Measurements from ENCODE around the gene IGFN1. TPM values are rescaled to one million over a fixed set of nuclear protein-coding genes. Genes with fewer than 3 reads are reported as not detected.
"Not testable (repeated sequence)": the region's sequence is repeated elsewhere in the genome, so short reads cannot be mapped to it uniquely, and the experiment has no call there.

IGFN1 gene
- 1.4 TPM for polyA plus RNA-seq (2013, experiment 1 of 2; ENCODE audit: insufficient read length)
- 1.6 TPM for polyA plus RNA-seq (2013, experiment 2 of 2; ENCODE audit: insufficient read length)

DNA sequence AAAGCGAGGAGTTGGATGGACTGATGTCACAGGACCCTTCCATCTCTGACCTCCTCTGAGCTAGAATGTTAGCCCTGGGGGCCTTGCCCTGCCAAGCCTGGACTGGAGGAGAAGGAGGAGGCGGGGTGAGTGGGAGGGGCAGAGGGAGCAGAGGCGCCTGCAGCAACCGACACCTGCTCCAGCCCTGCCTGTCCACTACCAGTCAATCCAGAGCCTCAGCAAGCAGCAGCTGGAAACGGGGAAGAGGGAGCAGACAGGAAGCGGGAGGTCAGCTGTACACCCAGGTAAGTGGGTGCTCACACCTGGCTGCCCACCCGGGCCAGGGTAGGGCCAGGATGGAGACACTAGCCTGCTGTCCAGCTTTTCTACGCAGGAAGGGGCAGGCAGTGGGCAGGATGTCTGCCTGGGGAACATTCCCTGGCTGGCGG lies at the start of gene IGFN1:
IGFN1 (plus strand) TSS at position 201 of the 428 bp plus-strand sequence. CDS start 2,470 bp downstream, outside the sequence.
- no peak for DNase-seq

DNA sequence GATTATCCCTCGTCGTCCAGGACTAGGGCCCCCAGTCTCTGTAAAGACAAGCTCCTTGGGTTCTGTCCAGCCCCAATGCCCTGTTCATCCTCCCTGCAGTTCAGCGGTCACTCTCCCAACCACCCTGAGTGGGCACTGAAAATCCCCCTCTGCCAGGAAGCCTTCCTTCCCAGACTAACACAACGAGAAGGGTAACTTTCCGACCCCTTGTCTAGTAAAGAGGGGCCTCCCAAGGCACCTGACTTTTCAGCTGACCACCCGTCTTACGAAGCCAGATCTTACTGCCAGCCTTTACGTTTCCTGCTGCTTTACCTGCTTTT lies 49.7 kb upstream of the IGFN1 start:
- DNase-seq: no peak

DNA sequence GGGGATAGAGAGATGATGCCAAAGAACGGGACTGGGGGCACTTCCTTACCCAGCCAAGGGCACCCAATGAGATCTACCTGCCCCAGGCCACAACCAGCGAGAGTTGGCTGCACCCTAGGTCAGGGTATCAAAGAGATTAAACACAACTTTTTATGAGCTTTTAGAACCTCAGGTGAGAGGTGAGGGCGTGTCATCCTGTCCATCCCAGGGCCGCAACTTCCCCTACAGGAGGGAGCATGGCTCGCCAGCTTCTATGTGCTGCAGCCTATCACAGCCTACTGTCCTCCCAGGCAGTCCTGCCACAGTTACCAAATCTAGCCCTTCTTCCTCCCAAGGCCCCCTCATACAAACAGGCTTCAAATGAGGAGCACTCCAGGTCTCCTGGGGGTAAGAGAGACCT lies 49.2 kb upstream of the IGFN1 start:
- DNase-seq: no peak

DNA sequence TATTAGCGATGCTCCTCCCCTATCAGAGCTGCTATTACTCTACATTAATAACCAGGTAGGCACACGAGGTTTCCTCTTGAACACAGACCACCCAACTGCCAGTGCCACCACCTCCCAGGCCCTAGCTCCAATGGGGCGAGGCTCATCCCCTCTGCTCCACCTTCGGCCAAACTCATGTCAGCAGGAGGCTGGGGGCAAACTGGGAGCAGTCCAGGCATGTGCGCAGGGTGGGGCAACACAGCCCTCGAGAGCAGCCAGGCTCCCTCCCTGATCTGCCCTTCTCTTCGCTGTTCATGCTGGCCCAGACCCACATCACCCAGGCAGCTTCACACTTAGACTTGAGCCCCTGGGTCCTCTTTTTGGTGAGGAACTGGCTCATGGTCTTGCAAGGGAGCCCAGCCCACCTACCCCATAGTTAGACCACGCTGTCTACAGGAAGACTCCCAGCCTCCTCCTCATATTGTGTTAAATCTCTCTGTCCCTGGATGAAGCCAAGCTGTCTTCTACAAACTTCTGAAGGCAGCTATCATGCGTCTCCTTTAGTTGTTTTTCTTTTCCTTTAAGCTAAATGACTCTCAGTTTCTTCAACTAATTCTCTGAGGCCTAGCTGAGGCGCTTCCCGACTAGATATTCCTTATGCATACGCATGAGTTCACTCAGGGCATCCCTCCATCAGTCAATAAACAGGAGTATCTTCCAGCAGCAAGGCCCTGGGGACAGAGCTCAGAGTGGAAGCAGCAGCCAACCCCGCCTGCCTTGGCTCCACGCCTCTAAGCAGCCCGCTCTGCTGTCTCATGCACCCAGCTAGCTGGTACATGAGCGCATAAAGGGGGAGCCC lies 48.4 kb upstream of the IGFN1 start:
- no peak for DNase-seq

DNA sequence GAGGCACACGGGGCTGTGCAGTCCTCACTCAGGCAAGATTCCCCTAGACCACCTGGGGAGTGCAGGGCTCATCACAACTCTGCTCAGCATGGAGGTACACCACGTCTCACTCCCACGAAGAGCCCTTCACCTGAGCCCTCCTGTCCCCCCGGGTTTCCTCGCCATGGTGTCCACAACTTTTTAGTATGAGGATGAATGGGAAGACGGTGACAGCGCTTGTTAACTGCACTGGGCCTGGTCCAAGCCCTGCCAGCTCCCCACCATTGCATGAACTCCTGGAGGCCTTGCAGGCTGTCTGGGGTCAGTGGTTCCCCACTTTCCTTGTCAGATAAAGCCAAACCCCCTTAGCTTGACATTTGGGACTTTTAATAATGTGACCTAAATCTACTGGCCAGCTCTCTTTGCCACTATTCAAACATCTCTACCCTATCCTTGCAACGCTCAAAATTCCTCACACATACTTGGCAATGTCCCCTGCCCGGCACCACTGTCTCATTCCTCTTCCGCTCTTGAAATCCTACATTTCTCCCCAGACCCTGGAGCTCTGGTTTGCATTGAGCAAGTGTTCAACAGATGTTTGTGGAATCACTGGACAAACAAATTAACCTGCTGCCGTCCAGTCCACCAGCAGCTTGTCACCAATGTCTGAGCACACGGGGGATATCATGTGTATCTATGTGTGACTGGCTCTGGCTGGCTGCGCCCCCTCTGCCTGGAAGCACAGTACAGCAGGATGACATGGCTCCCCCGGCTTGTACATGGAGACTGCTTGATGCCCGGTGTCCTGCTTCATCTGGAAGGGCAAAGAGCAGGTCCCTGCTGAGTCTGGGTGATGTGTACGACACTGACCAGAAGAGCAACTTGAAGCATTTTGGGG lies 47.5 kb upstream of the IGFN1 start:
- DNase-seq: no peak

DNA sequence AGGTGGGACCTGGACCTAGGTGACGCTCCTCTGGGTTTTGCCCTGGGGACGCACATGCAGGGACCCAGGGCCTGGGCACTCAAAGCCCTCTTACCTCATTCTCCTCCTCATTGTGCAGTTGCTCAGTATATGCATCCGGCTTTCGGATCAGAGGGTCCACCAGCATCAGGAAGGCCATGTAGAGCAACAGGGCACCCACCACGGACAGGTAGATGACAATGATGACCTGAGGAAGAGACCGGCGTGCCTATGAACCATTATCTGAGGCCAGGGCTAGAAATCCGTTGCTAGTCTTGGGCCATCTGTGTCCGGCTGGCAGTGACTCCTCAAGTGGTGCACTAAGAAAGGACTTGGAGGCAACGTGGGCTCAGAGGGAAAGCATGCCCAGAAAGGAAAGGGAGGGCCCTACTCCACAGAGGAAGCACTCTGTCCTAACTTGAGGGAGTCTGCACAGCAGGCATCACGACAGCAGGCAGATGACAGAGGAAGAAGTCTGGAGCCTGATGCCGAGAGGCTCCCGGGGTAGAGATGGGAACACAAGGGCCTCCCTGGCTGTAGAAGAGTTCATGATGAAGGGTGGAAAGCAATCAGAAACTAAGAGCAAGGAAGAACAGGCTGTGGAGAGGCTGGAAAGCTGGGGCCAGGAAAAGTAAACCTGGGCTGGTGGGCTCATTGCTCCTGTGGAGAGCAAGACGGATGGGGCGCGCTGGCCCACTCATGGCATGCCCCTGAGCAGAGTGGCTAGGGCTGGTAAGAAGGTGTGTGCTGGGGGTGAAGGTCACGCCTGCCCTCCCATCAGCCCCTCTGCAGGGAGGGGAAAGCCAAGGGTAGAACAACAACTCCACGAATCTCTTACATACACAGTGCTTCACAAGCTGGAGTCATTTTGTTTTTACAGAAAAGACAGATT lies 46.6 kb upstream of the IGFN1 start:
- no peak for DNase-seq

DNA sequence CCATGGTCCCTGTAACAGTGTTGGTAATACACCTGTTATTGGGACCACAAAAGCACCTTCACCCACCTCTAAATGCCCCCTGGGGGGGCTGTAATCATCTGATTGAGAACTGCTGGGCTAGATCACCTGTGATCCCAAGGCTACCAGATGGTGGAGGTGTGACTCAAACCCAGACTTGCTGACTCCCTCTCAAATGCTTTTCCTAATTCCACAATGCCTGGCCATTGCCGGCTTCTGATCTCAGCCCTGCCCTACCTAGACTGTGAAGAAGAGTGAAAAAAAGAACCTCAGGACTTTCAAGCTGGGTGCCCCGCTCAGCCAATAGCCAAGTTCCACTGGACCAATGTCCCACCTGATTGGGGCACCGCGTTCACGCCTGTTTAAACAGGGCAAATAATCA lies 45.9 kb upstream of the IGFN1 start:
- no peak for DNase-seq

DNA sequence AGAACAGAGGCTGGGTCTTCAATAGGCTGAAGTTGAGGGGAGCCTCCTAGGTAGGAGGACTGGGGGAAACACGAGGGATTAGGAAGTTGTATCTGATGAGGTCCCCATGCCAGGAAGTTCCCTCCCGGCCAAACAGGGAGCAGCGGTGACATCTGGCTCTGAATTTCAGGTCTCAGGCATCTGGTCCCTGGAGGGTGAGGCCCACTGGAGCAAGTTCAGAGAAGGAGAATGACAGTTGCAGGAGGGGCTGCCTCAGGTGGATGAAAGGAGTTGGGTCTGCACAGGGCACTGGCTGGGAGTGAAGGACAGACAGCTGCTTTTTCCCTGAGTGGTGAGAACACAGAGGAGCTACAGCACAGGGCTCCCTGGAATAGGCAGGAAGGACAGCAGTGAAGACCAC lies 45.5 kb upstream of the IGFN1 start:
- DNase-seq: no peak

DNA sequence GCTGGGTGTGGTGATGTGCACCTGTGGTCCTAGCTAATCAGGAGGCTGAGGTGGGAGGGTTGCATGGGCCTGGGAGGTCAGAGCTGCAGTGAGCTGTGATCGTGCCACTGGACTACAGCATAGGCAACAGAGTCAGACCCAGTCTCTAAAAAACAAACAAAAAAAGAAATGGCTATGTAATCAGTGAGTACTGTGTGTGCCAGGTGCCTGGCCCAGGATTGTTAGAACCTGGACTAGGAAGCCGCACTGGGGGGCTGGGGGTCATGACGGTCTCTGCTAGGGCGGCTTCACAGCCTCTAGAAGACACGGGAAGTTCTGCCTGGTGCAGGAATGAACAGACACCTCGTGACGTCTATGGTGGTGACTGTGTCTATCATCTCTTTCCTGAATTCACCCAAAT lies 44.8 kb upstream of the IGFN1 start:
- no peak for DNase-seq

DNA sequence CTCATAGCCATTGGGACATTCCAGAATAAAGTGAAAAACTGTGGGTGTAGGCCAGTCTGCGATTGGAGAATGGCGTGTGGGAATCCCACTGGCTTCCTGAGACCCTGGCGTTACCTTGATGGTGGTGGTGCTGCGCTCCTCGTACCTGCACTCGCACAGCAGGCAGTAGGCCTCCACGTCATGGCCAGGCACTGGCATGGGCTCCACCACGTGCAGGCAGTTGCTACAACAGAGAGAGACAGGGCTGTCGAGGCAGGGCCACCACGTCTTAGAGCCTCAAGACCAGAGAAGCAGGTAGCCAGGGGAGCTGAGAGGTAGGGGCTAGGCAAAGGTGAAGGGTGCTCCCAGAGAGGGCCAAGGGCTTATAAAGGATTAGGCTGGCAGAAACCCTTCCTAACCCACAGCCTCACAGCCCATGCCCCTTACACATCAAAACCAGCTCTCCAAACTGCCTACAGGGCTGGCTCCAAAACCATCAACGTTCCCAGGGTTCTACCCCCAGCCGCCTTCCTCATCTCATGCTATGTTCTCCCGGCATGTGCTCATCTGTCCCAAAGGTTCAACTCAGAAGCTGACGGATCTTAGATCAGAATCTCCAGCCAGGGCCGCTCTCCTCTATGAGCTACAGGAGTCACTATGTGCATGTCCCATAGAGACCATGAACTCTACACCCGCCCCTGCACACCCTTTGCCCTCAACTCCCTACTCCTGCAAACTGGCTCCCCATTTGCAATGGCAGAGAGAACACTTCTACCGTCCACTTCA lies 43.8 kb upstream of the IGFN1 start:
- DNase-seq: no peak

DNA sequence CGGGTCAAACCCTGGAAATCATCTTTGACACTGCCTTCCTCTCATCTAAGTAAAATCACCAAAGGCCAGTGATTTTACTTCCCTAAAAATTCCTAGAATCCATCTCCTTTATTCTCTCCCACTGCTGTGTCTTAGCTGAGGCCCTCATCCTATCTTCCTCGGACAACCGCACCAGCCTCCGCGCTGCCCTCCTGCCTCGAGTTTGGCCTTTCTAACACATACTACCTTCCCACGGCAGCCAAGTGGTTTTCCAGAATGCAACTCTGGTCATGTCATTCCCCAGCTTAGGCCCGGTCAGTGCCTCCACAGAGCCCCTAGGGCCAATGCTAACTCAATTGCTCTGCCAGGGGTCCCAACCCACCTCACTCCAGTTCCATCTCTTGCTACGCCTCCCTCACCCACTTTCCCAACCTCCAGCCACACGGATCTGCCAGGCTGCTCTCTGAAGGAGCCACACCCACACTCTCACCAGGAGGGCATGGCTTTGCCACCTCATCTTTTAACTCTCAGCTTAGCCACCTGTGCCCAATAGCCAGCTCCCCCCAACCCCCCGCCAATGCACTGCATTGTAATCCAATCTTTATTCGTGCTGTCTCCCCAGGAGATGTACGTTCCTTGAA lies 43.1 kb upstream of the IGFN1 start:
- DNase-seq: no peak

DNA sequence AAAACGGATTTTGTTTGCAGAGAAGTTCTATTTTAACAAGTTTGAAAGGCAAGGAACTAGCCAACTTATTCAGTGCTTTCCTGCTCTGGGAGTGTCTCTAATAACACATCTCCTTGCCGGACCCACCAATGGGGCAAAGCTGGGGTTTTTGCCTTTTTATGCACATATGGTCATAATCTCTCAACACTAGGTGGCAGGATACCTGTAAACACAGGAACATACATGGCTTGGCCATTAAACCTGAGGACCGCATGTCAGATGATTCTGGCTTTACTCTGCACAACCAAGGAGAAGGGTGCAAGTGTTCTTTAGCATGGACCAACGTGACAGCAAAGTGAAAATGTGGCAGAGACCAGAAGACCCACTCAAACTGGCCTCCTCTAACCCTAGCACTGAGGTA lies 41.2 kb upstream of the IGFN1 start:
- peak; percentile 29 for DNase-seq

DNA sequence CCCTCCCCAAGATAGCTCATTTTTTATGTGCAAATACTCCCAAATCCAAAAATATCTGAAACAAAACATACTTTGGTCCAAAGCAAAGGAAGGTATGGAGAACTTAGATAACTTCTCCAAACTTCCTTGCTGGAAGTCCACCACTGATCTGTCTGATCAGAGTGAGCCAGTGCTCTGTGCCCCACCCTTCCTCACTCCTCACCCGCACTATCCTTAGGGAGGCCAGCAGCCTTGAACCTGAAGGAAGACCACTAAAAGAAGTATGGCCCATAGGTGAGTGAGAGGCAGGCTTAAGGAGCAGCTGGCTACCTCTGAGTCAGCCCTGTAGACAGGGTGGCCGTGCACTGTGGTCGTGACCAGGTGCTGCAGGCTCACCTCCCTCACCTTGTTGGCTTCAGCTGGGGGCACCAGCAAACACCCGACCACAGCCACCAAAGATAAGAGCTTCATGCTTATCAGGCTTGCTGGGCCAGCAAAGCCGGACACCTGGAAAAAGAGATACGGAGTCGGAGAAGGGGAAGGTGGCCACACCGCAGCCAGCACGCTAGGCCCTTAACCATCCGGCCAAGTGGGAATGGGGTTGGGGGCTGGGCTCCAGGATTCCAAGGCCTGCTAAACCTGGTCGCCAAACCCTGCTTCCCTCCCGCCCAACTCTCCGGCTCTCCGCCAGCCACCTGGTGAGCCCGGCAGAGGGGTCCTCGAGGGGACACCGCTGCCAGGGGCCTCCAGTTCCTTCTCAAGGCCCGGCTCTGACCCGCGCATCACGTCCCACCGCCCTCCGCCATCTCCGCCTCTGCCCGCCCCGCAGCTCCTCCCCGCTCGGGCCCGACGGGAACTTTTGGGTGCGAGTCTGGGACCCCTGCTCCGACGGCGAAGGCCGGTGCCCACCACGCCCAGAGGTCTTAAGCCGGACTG lies 36.9 kb upstream of the IGFN1 start:
- DNase-seq: no peak

DNA sequence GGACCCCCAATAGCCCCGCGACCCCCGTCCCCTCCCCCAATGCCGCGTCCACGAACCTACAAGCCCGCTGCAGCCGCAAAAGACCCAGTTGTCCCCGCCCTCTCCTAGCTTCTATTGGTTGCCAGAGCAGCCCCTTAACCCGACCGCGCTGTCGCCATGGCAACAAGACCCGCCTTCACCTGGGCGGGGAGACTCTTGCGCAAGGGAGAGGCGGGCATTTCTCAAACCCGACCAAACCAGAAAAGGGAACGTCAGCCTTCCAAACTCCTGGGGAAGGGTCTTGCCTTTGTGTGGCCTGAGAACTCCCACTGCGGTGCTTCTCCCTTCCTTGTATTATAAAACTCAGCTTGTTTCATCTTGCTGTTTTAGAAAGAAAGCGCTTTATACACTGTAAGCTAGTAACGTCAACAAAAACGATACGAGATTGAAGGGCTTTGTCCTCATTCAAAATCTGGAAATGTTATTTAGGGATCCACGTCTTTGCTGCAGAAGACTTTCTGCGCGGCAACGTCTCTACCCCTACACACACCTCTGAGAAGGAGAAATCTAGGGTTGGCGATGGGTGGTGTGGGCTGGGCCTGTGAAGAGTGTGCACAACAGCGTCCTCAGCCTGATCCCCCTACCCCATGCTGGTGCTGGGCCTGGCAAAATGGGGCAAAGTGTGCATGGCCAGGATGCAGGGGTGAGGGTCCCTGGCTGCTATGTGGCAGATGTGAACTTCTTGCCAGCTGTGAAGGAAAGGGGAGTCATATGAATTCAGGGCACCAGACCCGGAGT lies 36.0 kb upstream of the IGFN1 start, which contains the start of gene TMEM9:
TMEM9 (minus strand) TSS at position 86 of the 777 bp plus-strand sequence. CDS start 551 bp downstream, outside the sequence.
- peak; percentile 95 for DNase-seq

DNA sequence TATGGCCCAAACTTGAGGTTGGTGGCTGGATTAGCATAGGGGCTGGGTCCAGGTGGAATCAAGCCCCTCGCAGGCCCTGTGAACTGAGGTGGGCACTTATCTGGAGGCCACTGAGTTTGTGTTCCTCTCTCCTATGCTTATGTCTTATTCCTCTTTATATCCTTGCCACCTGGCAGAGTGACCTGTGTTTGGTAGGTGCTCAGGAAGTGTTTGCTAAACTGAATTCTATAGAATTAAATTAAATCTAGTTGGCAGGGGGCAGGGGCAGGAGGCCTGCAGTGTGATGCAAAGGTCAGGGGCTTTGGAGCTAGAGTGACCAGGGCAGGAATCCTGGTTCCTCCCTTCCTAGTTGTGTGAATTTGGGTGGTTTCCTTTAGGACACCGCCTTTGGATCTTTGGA lies 35.3 kb upstream of the IGFN1 start:
- no peak for DNase-seq

DNA sequence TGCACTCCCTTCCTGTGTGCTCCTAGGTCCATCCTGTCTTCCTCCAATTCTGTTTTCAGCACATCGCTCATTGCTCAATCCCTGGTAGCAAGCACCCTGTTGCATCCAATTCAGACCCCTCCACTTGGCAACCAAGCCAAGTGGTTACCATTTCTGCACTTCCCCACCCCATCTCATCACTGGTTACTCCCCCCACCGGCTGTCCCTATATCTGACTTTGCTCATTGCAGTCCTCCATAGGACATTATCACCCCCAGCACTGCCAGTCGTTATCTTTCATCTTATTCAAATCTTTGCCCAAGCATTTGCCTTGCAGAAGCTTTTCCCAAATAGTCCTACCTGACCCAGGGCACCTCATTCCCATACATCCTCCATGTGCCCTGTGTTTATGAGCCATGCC lies 34.3 kb upstream of the IGFN1 start:
- DNase-seq: no peak

DNA sequence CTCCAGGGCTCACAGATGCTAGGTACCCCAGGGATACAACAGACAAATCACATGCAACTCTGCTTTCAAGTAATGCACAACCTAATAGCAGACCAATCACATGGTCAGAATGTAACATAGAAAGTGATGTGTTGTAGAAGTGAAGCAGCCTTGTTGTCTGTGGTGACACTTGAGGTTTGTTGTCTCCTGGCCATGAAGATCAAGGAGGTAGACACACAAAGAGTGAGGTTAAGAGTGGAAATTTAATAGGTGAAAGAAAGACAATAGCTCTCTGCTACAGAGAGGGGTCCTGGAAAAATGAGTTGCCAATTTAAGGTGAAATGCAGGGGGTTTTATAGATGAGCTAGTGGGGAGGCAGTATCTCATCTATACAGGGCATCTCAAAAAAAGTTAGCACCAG lies 33.8 kb upstream of the IGFN1 start:
- DNase-seq: no peak

DNA sequence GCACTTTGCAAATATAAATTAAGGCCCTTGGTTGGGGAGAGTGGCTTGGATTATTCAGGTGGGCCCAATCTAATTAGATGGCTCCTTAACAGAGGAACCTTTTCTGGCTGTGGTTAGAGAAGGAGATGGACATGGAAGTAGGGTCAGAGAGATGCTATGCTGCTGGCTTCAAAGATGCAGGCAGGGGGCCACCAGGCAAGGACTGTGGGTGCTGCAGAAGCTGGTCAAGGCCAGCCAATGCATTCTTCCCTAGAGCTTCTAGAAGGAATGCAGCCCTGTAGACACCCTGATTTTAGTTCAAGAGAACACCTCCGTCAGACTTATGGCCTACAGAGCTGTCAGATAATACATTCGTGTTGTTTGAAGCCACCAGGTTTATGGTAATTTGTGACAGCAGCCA lies 32.7 kb upstream of the IGFN1 start:
- DNase-seq: no peak

DNA sequence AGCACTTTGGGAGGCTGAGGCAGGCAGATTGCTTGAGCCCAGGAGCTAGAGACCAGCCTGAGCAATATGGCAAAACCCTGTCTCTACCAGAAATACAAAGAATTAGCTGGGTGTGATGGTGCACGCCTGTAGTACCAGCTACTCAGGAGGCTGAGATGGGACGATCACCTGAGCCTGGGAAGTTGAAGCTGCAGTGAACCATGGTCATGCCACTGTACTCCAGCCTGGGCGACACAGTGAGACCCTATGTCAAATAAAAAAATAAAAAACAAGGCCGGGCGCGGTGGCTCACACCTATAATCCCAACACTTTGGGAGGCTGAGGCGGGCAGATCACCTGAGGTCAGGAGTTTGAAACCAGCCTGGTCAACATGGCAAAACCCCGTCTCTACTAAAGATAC lies 27.6 kb upstream of the IGFN1 start:
- DNase-seq: not testable (repeated sequence)
